HG03139 (cell line): ENCODE results near the gene SEC14L1.

Source experiments
- ATAC-seq: cut with Tn5 transposase; IDR thresholded peaks from one replicate; pipeline ENCODE4 v1.9.1; 2021; ENCODE audit not compliant: unreplicated experiment

The SEC14L1 gene

GRCh38 chr17:77188084-77189066 is 47.6 kb downstream of the SEC14L1 start:
- ATAC-seq, result no peak

- no peak for ATAC-seq
Measured at GRCh38 chr17:77189148-77189547, 48.4 kb downstream of the SEC14L1 start.

GRCh38 chr17:77190576-77190975 is 49.8 kb downstream of the SEC14L1 start:
- ATAC-seq, result no peak

DNA sequence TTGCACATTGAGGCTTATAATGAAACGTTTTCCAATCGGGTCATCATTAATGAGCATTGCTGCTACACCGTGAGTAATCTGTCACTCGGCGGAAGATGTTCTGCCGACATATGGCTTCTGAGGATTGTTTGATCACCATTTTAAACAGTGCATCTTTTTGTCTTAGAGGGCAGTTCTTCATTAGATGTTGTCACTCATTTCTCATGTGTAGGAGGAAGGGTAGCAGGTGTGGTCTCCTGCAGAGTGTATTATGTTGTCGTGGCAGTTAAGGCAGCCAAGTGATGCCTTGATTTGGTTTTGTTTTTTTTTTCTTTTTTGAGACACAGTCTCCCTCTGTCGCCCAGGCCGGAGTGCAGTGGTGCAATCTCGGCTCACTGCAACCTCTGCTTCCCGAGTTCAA is 50.5 kb downstream of the SEC14L1 start:
- no peak for ATAC-seq

- ATAC-seq, result no peak
Measured at GRCh38 chr17:77193653-77194052, 52.9 kb downstream of the SEC14L1 start.

DNA sequence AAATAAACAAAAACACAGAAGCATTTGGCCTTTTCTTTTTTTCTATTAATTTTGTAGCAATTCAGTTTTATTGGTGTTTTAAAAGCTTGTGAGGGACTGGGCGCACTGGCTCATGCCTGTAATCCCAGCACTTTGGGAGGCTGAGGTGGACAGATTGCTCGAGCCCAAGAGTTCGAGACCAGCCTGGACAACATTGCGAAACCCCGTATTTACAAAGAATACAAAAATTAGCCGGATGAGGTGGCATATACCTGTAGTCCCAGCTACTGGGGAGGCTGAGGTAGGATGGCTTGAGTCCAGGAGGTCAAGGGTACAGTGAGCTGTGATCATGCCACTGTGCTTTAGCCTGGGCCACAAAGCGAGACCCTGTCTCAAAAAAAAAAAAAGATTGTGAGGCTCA is 53.4 kb downstream of the SEC14L1 start:
- no peak for ATAC-seq

DNA sequence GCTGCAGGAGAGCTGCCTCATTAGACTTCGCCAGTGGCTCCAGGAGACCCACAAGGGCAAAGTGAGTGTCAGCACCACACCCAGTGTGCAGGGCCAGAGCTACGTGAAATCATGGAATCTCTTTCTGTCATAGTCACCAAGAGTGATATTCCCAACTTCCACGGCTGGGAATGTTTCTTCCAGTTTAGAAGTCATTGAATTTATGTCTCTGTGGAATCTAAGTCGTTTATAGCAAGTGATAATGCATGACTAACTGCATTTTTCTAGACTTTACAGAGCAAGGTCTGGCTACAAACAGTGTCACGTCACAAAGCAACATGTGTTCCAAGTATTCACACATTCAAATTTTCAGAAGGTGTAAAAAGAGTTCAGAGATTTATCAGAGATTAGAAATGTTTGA is 55.5 kb downstream of the SEC14L1 start:
- no peak for ATAC-seq

DNA sequence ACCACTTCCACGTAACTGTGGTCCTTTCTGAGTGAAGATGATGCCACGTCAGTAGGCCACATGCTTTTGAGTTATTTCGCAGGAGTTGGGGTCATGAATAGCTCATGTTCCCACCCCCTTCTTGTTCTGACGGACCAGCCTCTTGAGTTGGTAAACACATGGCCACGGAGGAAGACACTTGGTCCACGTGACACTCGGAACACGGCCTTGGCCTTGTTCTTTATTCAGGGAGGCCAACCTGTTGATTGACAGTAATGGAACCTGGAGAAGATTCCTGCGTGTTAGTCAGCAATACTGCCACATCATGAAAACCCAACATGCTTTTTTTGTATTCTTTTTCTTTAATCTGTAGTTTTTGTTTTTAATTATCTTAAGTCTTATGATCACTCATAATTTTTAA is 56.3 kb downstream of the SEC14L1 start:
- ATAC-seq, result no peak

DNA sequence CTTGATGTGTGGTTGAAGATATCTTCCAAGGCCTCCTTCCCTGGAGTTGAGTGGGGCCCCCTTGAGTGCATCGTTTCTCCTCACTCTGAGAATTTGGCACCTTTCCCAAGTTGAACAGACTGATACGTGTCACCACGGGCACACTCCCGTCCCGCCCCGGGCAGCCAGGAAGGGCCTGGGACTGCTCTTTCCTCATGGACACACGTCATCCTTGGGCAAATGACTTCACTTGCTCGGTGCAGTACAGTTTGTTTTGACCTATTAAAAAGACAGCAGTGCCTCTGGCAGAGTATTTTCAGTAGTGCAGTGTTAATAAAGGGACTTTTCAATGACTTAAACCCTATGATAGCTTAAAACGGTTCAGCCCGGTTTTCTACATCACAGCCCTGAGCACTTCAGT is 59.9 kb downstream of the SEC14L1 start:
- ATAC-seq, result no peak

GRCh38 chr17:77203436-77203835 is 62.7 kb downstream of the SEC14L1 start:
- no peak for ATAC-seq

DNA sequence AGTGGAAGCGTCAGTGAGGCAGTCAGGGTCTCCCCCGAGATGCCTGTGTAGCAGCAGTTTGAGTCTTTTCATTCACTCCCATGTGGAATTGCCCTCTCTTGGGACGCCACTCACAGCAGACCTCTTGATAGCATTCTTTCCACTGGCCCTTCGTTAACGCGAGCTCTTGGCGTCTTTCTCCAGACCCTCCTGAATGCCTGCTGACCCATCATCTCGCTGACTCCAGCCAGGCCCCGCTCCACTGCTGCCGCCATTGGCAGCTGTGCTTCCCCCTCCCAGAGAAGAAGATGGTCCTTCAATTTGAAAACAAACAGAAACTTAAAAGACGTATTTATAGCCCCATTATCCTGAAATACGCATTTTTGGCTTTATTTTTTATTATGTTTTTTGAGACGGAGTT is 63.1 kb downstream of the SEC14L1 start:
- ATAC-seq, result no peak

- ATAC-seq, result no peak
Measured at GRCh38 chr17:77204536-77204935, 63.8 kb downstream of the SEC14L1 start.

DNA sequence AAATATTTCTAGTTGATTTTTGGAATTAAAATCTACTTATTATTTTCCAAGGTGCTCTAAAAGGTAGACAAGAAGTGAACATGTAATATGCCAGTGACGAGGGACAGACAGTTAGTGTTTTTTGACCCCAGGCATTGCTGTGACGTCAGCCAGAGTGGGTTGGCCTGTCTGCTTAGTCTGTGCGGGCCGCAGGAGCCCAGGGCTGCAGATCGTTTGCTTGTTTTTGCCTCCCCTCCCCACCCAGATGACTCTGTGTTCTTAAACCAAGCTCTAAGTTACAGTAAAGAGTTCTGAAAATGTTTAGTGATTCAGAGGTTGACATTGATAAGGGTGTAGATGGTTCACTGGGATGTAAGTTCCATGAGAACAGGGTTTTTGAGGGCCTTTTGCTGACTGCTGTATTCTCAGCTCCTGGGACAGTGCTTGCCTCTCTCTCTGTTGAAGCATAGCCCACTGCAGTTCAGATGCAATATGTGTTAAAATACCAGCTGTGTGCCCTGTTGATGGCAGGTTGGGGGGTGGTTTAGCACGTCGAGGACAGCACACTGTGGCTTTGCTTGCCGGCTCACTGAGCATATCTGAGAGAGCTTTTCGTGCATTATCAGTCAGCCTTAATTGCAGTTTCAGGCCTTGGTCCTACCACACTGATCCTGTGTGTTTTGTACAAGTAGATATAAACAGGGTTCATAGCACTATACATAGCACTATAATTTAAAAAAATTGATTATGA is 64.8 kb downstream of the SEC14L1 start:
- ATAC-seq, result no peak

DNA sequence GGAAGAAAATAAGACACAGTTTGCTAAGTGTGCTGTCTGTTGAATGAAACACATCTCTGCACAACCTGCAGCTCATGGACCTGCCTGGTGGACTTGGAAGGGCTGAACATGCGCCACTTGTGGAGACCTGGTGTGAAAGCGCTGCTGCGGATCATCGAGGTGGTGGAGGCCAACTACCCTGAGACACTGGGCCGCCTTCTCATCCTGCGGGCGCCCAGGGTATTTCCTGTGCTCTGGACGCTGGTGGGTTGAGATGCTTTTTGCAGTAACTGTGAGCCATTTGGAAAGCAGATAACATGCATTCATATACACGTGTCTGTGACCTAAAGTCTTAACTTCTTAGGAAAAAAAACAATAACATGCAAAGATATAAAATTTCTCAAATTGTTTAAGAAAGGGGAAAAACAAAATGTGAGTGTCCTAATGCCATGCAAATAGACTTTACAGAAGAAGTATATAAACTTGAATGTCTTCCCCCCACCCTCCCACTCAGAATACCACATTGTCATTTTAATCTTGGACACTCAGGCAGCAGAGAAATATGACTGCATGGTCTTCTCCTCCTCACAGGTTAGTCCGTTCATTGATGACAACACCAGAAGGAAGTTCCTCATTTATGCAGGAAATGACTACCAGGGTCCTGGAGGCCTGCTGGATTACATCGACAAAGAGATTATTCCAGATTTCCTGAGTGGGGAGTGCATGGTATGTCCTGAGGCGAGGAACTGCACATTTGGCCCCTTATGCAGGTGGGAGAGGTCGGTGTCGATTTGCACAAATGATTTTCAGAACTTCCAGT is 65.6 kb downstream of the SEC14L1 start:
- ATAC-seq, result no peak

- ATAC-seq, result no peak
Measured at GRCh38 chr17:77207689-77208216, 67.0 kb downstream of the SEC14L1 start.

- no peak for ATAC-seq
Measured at GRCh38 chr17:77208217-77208808, 67.5 kb downstream of the SEC14L1 start.

GRCh38 chr17:77208856-77209255 is 68.1 kb downstream of the SEC14L1 start:
- no peak for ATAC-seq

DNA sequence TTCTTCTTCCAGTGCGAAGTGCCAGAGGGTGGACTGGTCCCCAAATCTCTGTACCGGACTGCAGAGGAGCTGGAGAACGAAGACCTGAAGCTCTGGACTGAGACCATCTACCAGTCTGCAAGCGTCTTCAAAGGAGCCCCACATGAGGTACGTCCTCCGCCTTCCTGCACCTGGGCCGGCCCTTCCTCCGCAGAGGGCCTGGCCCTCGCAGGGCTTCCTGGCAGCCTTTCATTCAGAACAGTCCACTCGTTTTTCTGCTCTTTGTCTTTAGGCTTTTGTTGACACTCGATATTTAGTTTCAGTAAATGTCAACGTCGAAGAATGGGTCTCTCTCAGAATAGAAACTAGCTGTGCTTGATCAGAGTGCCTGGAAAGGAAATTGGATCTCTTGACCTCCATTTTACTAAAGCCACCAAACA is 68.6 kb downstream of the SEC14L1 start:
- ATAC-seq, result no peak

- ATAC-seq, result no peak
Measured at GRCh38 chr17:77210331-77210730, 69.6 kb downstream of the SEC14L1 start.

DNA sequence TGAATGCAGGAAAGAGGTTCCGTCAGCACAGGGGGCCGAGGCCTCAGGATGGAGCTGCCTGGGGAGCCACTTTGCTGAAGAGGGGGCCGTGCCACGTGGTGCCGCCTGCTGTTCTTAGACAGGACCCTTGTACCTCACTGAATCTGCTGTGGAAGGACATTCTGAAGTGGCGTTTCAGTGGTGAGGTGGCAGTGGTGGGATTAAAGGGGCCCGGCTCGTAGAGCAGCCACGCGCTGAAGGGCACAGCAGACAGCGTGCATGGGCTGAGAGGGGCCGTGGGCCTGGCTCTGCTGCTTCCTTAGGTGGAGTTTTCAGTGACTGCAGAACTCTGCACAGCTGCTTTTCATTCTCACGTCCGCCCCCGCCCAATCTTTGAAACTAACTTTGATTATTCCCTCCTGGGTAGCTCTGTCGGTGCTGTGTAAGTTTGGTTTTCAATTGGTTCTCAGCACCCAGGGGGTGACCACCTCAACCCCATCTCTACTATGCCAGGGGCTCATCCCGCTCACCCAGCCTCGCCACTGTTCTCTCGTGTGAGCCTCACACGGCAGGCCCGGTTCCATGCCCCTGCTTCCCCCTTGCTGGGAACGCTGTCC is 70.3 kb downstream of the SEC14L1 start:
- ATAC-seq, result no peak
